ENCODE data around the gene CCNF. TPM values are rescaled to one million over a fixed set of nuclear protein-coding genes. Genes with fewer than 3 reads are reported as not detected.

Gene CCNF
- total RNA-seq, 4 donors from 2014 or later: 0.27 to 2.1 (median 0.82) TPM

GRCh38 chr16:2449118-2449517, 19.9 kb downstream of the CCNF start:
- ATAC-seq: no peak
- Histone ChIP-seq H3K4me1 (no peaks in the 10 kb centered on the region), H3K27ac (no peak overlapping the region), H3K9me3 (no peaks in the 10 kb centered on the region), H3K4me3 (no peak overlapping the region), H3K27me3 (no peaks in the 10 kb centered on the region), H3K36me3 (peaks cover 0 to 77% of the 10 kb centered on the region in 2 donors)
- no peak for TF ChIP-seq POLR2AphosphoS5 (IDR thresholded peaks at IDR 0.05)
- TF ChIP-seq POLR2A (IDR thresholded peaks at IDR 0.05): no peak
- TF ChIP-seq EP300 (IDR thresholded peaks at IDR 0.05): no peak
- no peak for TF ChIP-seq CTCF (IDR thresholded peaks at IDR 0.05)
- 93% methylated on average over 2 of the region's 25 CpGs; no CpG with 5 or more reads in 1 of the 2 donors for WGBS, 2 donors (ENCODE audit: low coverage in 1 of 2)

DNA sequence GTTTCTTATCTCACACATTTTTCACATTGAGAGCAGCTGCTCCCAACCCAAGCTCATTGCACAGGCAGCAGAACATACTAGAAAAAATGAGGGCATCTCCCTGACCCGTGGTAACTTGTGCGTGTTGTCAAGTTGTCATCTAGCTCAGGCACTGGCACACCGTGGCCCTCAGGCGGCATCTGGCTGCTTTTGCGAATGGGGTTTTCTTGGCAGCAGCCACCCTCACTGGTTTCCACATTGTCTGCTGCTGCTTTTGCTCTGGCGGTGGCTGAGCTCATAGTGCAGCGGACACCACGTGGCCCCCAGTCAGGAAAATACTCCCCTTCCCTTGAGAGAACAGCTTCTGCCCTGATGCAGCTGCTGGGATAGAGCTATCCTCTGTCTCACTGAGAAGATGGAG, 21.3 kb downstream of the CCNF start:
- H3K27ac ChIP-seq: no peak overlapping the region
- no peaks in the 10 kb centered on the region for H3K4me1 ChIP-seq
- ATAC-seq: no peak
- no peaks in the 10 kb centered on the region for H3K27me3 ChIP-seq
- no peak for TF ChIP-seq EP300 (IDR thresholded peaks at IDR 0.05)
- TF ChIP-seq POLR2A (IDR thresholded peaks at IDR 0.05): no peak
- no peak for TF ChIP-seq POLR2AphosphoS5 (IDR thresholded peaks at IDR 0.05)
- TF ChIP-seq CTCF (IDR thresholded peaks at IDR 0.05): no peak
- WGBS, 2 donors (ENCODE audit: low coverage in 1 of 2): 82 to 85% methylated on average over 4 to 5 of the region's 8 CpGs
- H3K4me3 ChIP-seq: no peak overlapping the region
- no peaks in the 10 kb centered on the region for H3K9me3 ChIP-seq
- H3K36me3 ChIP-seq: peaks cover 0 to 70% of the 10 kb centered on the region in 2 donors

DNA sequence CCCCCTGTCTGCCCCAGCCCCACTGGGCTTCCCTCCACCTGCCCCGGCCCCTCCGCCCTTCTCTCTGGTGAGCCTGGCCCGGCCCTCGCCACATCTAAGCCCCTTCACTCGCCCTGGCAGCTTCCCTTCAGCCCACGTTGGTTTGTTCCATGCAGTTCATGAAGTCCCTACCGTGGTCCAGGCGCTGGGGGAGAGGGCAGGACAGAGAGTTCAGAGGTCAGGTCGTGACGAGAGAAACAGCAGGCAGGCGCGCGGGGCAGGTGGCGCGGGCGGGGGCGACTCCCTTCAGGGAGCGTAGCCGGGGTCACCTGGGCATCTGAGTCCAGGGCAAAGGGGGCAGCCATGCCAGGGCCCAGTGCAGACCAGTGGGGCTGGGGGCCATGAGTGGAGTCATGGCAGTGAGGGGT, 21.7 kb downstream of the CCNF start:
- 89 to 90% methylated on average over 5 to 8 of the region's 19 CpGs for WGBS, 2 donors (ENCODE audit: low coverage in 1 of 2)
- TF ChIP-seq POLR2A (IDR thresholded peaks at IDR 0.05): no peak
- TF ChIP-seq POLR2AphosphoS5 (IDR thresholded peaks at IDR 0.05): no peak
- TF ChIP-seq EP300 (IDR thresholded peaks at IDR 0.05): no peak
- TF ChIP-seq CTCF (IDR thresholded peaks at IDR 0.05): no peak
- H3K27ac ChIP-seq: no peak overlapping the region
- H3K4me1 ChIP-seq: no peaks in the 10 kb centered on the region
- ATAC-seq: no peak
- H3K9me3 ChIP-seq: no peaks in the 10 kb centered on the region
- peaks cover 0 to 68% of the 10 kb centered on the region in 2 donors for H3K36me3 ChIP-seq
- no peaks in the 10 kb centered on the region for H3K27me3 ChIP-seq
- no peak overlapping the region for H3K4me3 ChIP-seq

- Histone ChIP-seq H3K4me3 (no peak overlapping the region), H3K36me3 (peaks cover 0 to 68% of the 10 kb centered on the region in 2 donors), H3K27me3 (no peaks in the 10 kb centered on the region), H3K9me3 (no peaks in the 10 kb centered on the region), H3K27ac (no peak overlapping the region), H3K4me1 (no peaks in the 10 kb centered on the region)
- 83 to 97% methylated on average over 6 to 8 of the region's 18 CpGs for WGBS, 2 donors (ENCODE audit: low coverage in 1 of 2)
- no peak for ATAC-seq
- TF ChIP-seq POLR2A (IDR thresholded peaks at IDR 0.05) (no peak), CTCF (IDR thresholded peaks at IDR 0.05) (no peak), EP300 (IDR thresholded peaks at IDR 0.05) (no peak), POLR2AphosphoS5 (IDR thresholded peaks at IDR 0.05) (no peak)
Measured at GRCh38 chr16:2451851-2452320, 22.6 kb downstream of the CCNF start.

DNA sequence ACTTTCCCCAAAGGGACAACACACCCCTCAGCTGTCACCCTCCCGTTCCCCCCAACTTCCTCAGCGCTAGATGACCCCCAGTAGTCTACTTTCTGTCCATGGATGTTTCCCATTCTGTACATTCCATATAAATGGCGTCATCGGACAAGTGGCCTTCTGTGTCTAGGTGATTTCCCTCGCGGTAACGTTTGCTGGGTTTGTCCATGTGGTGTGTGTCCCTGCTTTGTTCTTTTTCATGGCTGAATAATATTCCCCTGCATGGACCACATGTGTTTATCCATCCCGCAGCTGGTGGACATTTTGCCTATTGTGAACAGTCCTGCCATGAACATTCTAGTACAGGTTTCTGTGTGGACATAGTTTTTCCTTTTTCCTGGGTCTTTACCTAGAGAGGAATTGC, 23.4 kb downstream of the CCNF start:
- Histone ChIP-seq H3K4me1 (no peaks in the 10 kb centered on the region), H3K36me3 (peaks cover 0 to 65% of the 10 kb centered on the region in 2 donors), H3K4me3 (no peak overlapping the region), H3K27ac (no peak overlapping the region), H3K9me3 (no peaks in the 10 kb centered on the region), H3K27me3 (no peaks in the 10 kb centered on the region)
- no peak for ATAC-seq
- WGBS, 2 donors (ENCODE audit: low coverage in 1 of 2): 89 to 94% methylated on average over 8 of the region's 8 CpGs
- TF ChIP-seq POLR2A (IDR thresholded peaks at IDR 0.05): no peak
- TF ChIP-seq POLR2AphosphoS5 (IDR thresholded peaks at IDR 0.05): no peak
- TF ChIP-seq CTCF (IDR thresholded peaks at IDR 0.05): no peak
- no peak for TF ChIP-seq EP300 (IDR thresholded peaks at IDR 0.05)
